Ovary (tissue), 3 donors: Measurements from ENCODE around the gene NYAP2.

Experiments
- CTCF ChIP-seq, 3 donors: fragments of 450-650 bp in 2 of 3; fragments of 200-600 bp in 1 of 3; IDR thresholded peaks; one replicate each; pipeline versions ENCODE4 v1.5.1 to v1.8.0; 2016 to 2022; ENCODE audit warnings: antibody characterized with exemption in 3 of 3, mild to moderate bottlenecking in 1 of 3
- POLR2A ChIP-seq: fragments of 450-650 bp; IDR thresholded peaks from one replicate; pipeline ENCODE4 v1.6.1; 2017; ENCODE audit warnings: antibody characterized with exemption, mild to moderate bottlenecking, moderate library complexity
- donor health status: DM: no; HTN: no; CAD: no.

GRCh38 chr2:225584796-225585195 is 185.3 kb downstream of the NYAP2 start:
- TF ChIP-seq CTCF (IDR thresholded peaks at IDR 0.05) (no peak), POLR2A (no peak)
